H1 (cell line): Measurements from ENCODE around the gene PLXDC2. TPM values are rescaled to one million over a fixed set of nuclear protein-coding genes. Genes with fewer than 3 reads are reported as not detected.

ENCODE experiments used
- CTCF ChIA-PET: fragments of 300-600 bp; sonication (Branson Sonifier 250); formaldehyde crosslinking; loops from one replicate; lab custom pipeline; 2021; ENCODE audit not compliant: partially characterized antibody; lab: Charles Lee
- POLR2A ChIA-PET: fragments of 300-600 bp; sonication (Branson Sonifier 250); formaldehyde crosslinking; loops from one replicate; lab custom pipeline; 2021; ENCODE audit warnings: inconsistent platforms; ENCODE audit not compliant: partially characterized antibody; lab: Charles Lee
- DNase-seq, 2 experiments: peaks; one replicate each; pipeline versions ENCODE4 v3.0.0 to v3.0.0-alpha.2; 2010 to 2022; ENCODE audit warnings: low spot score in 2 of 2, low read depth in 1 of 2, mixed read lengths in 1 of 2
- FAIRE-seq: peaks from 2 replicates; lab custom pipeline; 2011; peaks lifted over from hg19 to GRCh38; lab: Jason Lieb, UNC
- H2AFZ ChIP-seq: 2 replicates; pipeline ENCODE4 v1.8.1; 2012; ENCODE audit warnings: low read length, inconsistent platforms
- H2AK5ac ChIP-seq: 2 replicates; pipeline ENCODE4 v1.6.1; 2013; ENCODE audit warnings: low read depth, low read length
- H2BK120ac ChIP-seq: replicated peaks from 2 replicates; pipeline ENCODE3; 2013; ENCODE audit warnings: low read depth, low read length, inconsistent platforms
- H2BK12ac ChIP-seq: 2 replicates; pipeline ENCODE4 v1.6.1; 2013; ENCODE audit warnings: low read depth, low read length
- H2BK15ac ChIP-seq: 2 replicates; pipeline ENCODE4 v1.6.1; 2013; ENCODE audit warnings: low read length
- H2BK20ac ChIP-seq: 2 replicates; pipeline ENCODE4 v1.6.1; 2013; ENCODE audit warnings: low read length
- H2BK5ac ChIP-seq: 2 replicates; pipeline ENCODE4 v1.6.1; 2013; ENCODE audit warnings: low read depth, low read length
- H3K14ac ChIP-seq: 2 replicates; pipeline ENCODE4 v1.6.1; 2013; ENCODE audit warnings: inconsistent platforms; ENCODE audit not compliant: insufficient read length
- H3K18ac ChIP-seq: 2 replicates; pipeline ENCODE4 v1.6.1; 2013; ENCODE audit warnings: low read length; ENCODE audit errors: extremely low read depth
- H3K23ac ChIP-seq: 2 replicates; pipeline ENCODE4 v1.6.1; 2013; ENCODE audit warnings: inconsistent platforms; ENCODE audit not compliant: insufficient read length
- H3K23me2 ChIP-seq: 2 replicates; pipeline ENCODE4 v1.6.1; 2013; ENCODE audit warnings: low read depth, low read length
- H3K27ac ChIP-seq: 2 replicates; pipeline ENCODE4 v1.6.1; 2011; ENCODE audit warnings: low read depth, low read length, inconsistent platforms
- H3K27me3 ChIP-seq, 4 experiments: replicated peaks in 1 of 4; 1 replicate in 1 of 4; 2 replicates in 3 of 4; pipeline versions ENCODE4 v1.6.1 to v1.8.1; 2011 to 2013; ENCODE audit warnings: low read length in 3 of 4, mild to moderate bottlenecking in 3 of 4, inconsistent platforms in 2 of 4, mixed read lengths in 2 of 4, moderate library complexity in 1 of 4; ENCODE audit not compliant: control insufficient read depth in 3 of 4, insufficient read depth in 3 of 4; ENCODE audit errors: extremely low read depth in 1 of 4
- H3K36me3 ChIP-seq, 4 experiments: 2 replicates each; pipeline versions ENCODE4 v1.6.1 to v1.8.1; 2011 to 2013; ENCODE audit warnings: mild to moderate bottlenecking in 4 of 4, low read length in 3 of 4, moderate library complexity in 2 of 4, control low read depth in 1 of 4, inconsistent platforms in 1 of 4; ENCODE audit not compliant: insufficient read depth in 4 of 4, control insufficient read depth in 2 of 4
- H3K4ac ChIP-seq: replicated peaks from 2 replicates; pipeline ENCODE3; 2013; ENCODE audit warnings: low read length, low read depth, mixed read lengths, inconsistent platforms; ENCODE audit not compliant: insufficient read length
- H3K4me1 ChIP-seq, 4 experiments: replicated peaks in 1 of 4; 1 replicate in 1 of 4; 2 replicates in 3 of 4; pipeline versions ENCODE4 v1.6.1 to v1.8.1; 2011 to 2013; ENCODE audit warnings: low read length in 3 of 4, inconsistent platforms in 2 of 4, mixed read lengths in 1 of 4; ENCODE audit not compliant: insufficient read depth in 4 of 4, control insufficient read depth in 3 of 4
- H3K4me2 ChIP-seq, 2 experiments: 2 replicates each; pipeline versions ENCODE4 v1.6.1 to v1.8.1; 2011 to 2013; ENCODE audit warnings: low read depth in 2 of 2, low read length in 2 of 2, control low read depth in 1 of 2, inconsistent platforms in 1 of 2, mild to moderate bottlenecking in 1 of 2; ENCODE audit not compliant: insufficient read depth in 1 of 2
- H3K4me3 ChIP-seq, 4 experiments: fragments of 200-600, 300-600 bp in 1 of 4; sonication (generic), shearing (Covaris generic), sonication (Bioruptor Twin) in 1 of 4; 2 replicates each; pipeline versions ENCODE4 v1.5.1 to v1.8.1; 2011 to 2016; ENCODE audit warnings: low read length in 4 of 4, low read depth in 3 of 4, control low read depth in 2 of 4, inconsistent platforms in 2 of 4, mild to moderate bottlenecking in 2 of 4, mixed read lengths in 1 of 4, moderate library complexity in 1 of 4; ENCODE audit not compliant: insufficient read depth in 2 of 4; ENCODE audit errors: extremely low read depth in 1 of 4
- H3K56ac ChIP-seq: replicated peaks from 2 replicates; pipeline ENCODE3; 2013; ENCODE audit warnings: low read depth, mild to moderate bottlenecking, mixed read lengths, low read length, inconsistent platforms; ENCODE audit not compliant: insufficient read length
- H3K79me1 ChIP-seq: 2 replicates; pipeline ENCODE4 v1.6.1; 2013; ENCODE audit warnings: low read depth, low read length, control low read depth
- H3K79me2 ChIP-seq, 2 experiments: 2 replicates each; pipeline versions ENCODE4 v1.6.1 to v1.8.1; 2012 to 2013; ENCODE audit warnings: low read length in 2 of 2, mild to moderate bottlenecking in 2 of 2, inconsistent platforms in 1 of 2; ENCODE audit not compliant: insufficient read depth in 2 of 2, control insufficient read depth in 1 of 2
- H3K9ac ChIP-seq, 4 experiments: replicated peaks in 1 of 4; 1 replicate in 1 of 4; 2 replicates in 3 of 4; pipeline versions ENCODE4 v1.6.1 to v1.8.1; 2011 to 2013; ENCODE audit warnings: low read depth in 3 of 4, low read length in 3 of 4, control low read depth in 2 of 4, mild to moderate bottlenecking in 2 of 4, moderate library complexity in 2 of 4, inconsistent platforms in 1 of 4; ENCODE audit errors: extremely low read depth in 1 of 4
- H3K9me3 ChIP-seq, 2 experiments: 2 replicates each; pipeline versions ENCODE4 v1.6.1 to v1.8.1; 2012 to 2013; ENCODE audit warnings: mild to moderate bottlenecking in 2 of 2, moderate library complexity in 2 of 2, control low read depth in 1 of 2, inconsistent platforms in 1 of 2, low read depth in 1 of 2, low read length in 1 of 2, mixed read lengths in 1 of 2; ENCODE audit not compliant: insufficient read depth in 2 of 2
- H4K20me1 ChIP-seq, 2 experiments: replicated peaks in 1 of 2; 2 replicates each; pipeline versions ENCODE3 to v1.8.1; 2011 to 2013; ENCODE audit warnings: inconsistent platforms in 2 of 2, low read length in 2 of 2, mild to moderate bottlenecking in 1 of 2; ENCODE audit not compliant: insufficient read depth in 2 of 2, control insufficient read depth in 1 of 2
- H4K5ac ChIP-seq: 2 replicates; pipeline ENCODE4 v1.6.1; 2013; ENCODE audit warnings: low read length, low read depth, mixed read lengths, inconsistent platforms; ENCODE audit not compliant: insufficient read length
- H4K8ac ChIP-seq: 2 replicates; pipeline ENCODE4 v1.8.0; 2013; ENCODE audit warnings: mild to moderate bottlenecking, moderate library complexity, low read length, inconsistent platforms; ENCODE audit not compliant: insufficient read depth; ENCODE audit errors: extremely low read depth
- H4K91ac ChIP-seq: replicated peaks from 2 replicates; pipeline ENCODE3; 2013; ENCODE audit warnings: low read length, mixed read lengths, inconsistent platforms; ENCODE audit not compliant: insufficient read length
- ASH2L ChIP-seq: fragments of 200-600, 300-600 bp; sonication (generic); IDR thresholded peaks from one replicate; pipeline ENCODE4 v1.7.1; 2017; ENCODE audit warnings: low read length
- BCL11A ChIP-seq, 2 experiments: IDR thresholded peaks; one replicate each; pipeline ENCODE4 v1.6.1; 2011; ENCODE audit warnings: low read depth in 2 of 2, low read length in 2 of 2, mild to moderate bottlenecking in 2 of 2
- GTF2F1 ChIP-seq: IDR thresholded peaks from 2 replicates; pipeline ENCODE4 v1.6.1; 2012; ENCODE audit warnings: low read depth, low read length, improper control_type of control experiment, borderline replicate concordance
- JUN ChIP-seq: IDR thresholded peaks from 2 replicates; pipeline ENCODE4 v1.6.1; 2011; ENCODE audit warnings: low read depth, mild to moderate bottlenecking, improper control_type of control experiment, low read length
- JUND ChIP-seq: IDR thresholded peaks from 2 replicates; pipeline ENCODE4 v1.6.1; 2011; ENCODE audit warnings: mild to moderate bottlenecking, improper control_type of control experiment, low read length
- NANOG ChIP-seq: IDR thresholded peaks from 2 replicates; pipeline ENCODE4 v1.6.1; 2011; ENCODE audit warnings: low read length, low read depth, mild to moderate bottlenecking, inconsistent platforms; ENCODE audit not compliant: insufficient read depth, poor library complexity, severe bottlenecking
- POU5F1 ChIP-seq: IDR thresholded peaks from 2 replicates; pipeline ENCODE4 v1.6.1; 2011; ENCODE audit warnings: low read depth, mild to moderate bottlenecking, low read length, moderate library complexity
- RAD21 ChIP-seq, 2 experiments: IDR thresholded peaks in 1 of 2; conservative IDR thresholded peaks in 1 of 2; 2 replicates each; pipeline ENCODE4 v1.6.1; 2011; ENCODE audit warnings: low read depth in 2 of 2, low read length in 2 of 2, improper control_type of control experiment in 1 of 2, inconsistent platforms in 1 of 2, mild to moderate bottlenecking in 1 of 2, moderate library complexity in 1 of 2
- SP1 ChIP-seq: IDR thresholded peaks from 2 replicates; pipeline ENCODE4 v1.6.1; 2011; ENCODE audit warnings: low read depth, low read length
- TAF1 ChIP-seq: IDR thresholded peaks from 2 replicates; pipeline ENCODE4 v1.6.1; 2011; ENCODE audit warnings: mild to moderate bottlenecking, low read depth, low read length
- WGBS, 2 experiments: shearing (Covaris generic) in 1 of 2; methylation state at CpG; one replicate each; pipeline versions ENCODE4 v1.1.6 to v1.1.7; 2013 to 2015; ENCODE audit warnings: low lambda C conversion rate in 2 of 2, mixed read lengths in 2 of 2, inconsistent platforms in 1 of 2, low coverage in 1 of 2, missing lambda C conversion rate in 1 of 2; ENCODE audit not compliant: insufficient replicate concordance in 2 of 2, insufficient coverage in 1 of 2, insufficient read length in 1 of 2; ENCODE audit errors: extremely low coverage in 1 of 2, missing lambda C conversion rate in 1 of 2; 5-methylcytosine and 5-hydroxymethylcytosine counted together
- polyA plus RNA-seq, 7 experiments: library from polyadenylated mRNA; depleted of rRNA in 3 of 7; stranded (reverse) in 5 of 7; unstranded in 2 of 7; fragments of >200 nt in 5 of 7; fragments of 200-250 nt in 2 of 7; gene quantifications; 1 replicate in 5 of 7; 2 replicates in 1 of 7; 4 replicates in 1 of 7; pipeline versions ENCODE4 v1.2.1 to v1.2.3, GENCODE V29; 2011 to 2013; ENCODE audit warnings: missing spikeins in 2 of 7, mixed read lengths in 2 of 7
- total RNA-seq: library from RNA; stranded (reverse); fragmentation: NEBNext Ultra II Directional; extraction: Animal tissue kit (Norgen Biotek cat#: 25700); gene quantifications from 2 replicates; pipeline ENCODE4 v1.2.1, GENCODE V29; 2021

Gene PLXDC2
- total and polyA plus RNA-seq, 2 of the 8 experiments (the other 6 are each of a cell fraction or from before 2014, with no cell fraction given): 23.0 to 40.5 TPM

DNA sequence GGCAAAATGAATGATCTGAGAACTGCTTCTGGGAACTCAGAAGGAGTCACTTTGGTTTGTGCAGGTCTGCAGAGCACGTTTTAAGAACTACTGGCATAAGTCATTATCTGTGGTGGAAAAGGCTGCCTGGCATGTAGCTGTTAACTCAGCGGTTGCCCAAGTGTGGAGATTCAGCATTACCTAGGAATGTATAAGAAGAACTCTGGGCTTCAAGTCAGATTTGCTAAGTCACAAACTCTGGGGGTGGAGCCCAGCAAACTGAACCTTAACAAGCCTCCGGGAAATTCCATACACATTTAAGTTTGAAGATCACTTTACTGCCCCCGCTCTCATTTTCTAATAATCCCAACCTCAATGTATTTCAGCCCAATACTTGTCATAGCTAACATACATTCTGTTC, 31.1 kb downstream of the PLXDC2 start:
- H3K9me3 ChIP-seq: no peaks in the 10 kb centered on the region
- H3K4ac ChIP-seq: no peak overlapping the region
- no peak overlapping the region for H2AFZ ChIP-seq
- H2BK5ac ChIP-seq: no peak overlapping the region
- no peaks in the 10 kb centered on the region for H3K27me3 ChIP-seq
- H3K4me1 ChIP-seq: peaks cover 0 to 35% (median 8%) of the 10 kb centered on the region in 4 experiments; a peak in 3 of 7 replicates
- H4K8ac ChIP-seq: no peak overlapping the region
- no peak overlapping the region for H3K4me3 ChIP-seq
- H3K56ac ChIP-seq: no peak overlapping the region
- H3K18ac ChIP-seq: no peak overlapping the region
- no peak overlapping the region for H4K91ac ChIP-seq
- TF ChIP-seq JUN: no peak
- no peak for TF ChIP-seq SP1
- TF ChIP-seq NANOG: no peak
- TF ChIP-seq POU5F1: no peak
- no peak for TF ChIP-seq JUND
- no peak for TF ChIP-seq TAF1
- no peak for TF ChIP-seq GTF2F1
- TF ChIP-seq BCL11A (IDR thresholded peaks at IDR 0.05; ENCODE audit: low read depth in 2 of 2, low read length in 2 of 2): no peak
- no peak for TF ChIP-seq RAD21 (IDR thresholded peaks at IDR 0.05 in 1 of 2, conservative IDR thresholded peaks at IDR 0.05 in 1 of 2; ENCODE audit: low read depth in 2 of 2, low read length in 2 of 2)
- no peak for TF ChIP-seq ASH2L
- H2AK5ac ChIP-seq: no peak overlapping the region
- H3K23me2 ChIP-seq: no peaks in the 10 kb centered on the region
- FAIRE-seq (no peak), DNase-seq (no peak)
- no peak overlapping the region for H3K14ac ChIP-seq
- peaks cover 6 to 92% of the 10 kb centered on the region in 2 experiments; a peak in 3 of 4 replicates for H3K79me2 ChIP-seq
- no peaks in the 10 kb centered on the region for H4K20me1 ChIP-seq
- 0 out of 2 replicates have a peak, but pooled peaks cover 2% of the 10 kb centered on the region for H3K79me1 ChIP-seq
- WGBS, 2 experiments: 85% methylated on average over 4 of the region's 4 CpGs; no CpG with 5 or more reads in 1 of the 2 experiments
- H4K5ac ChIP-seq: no peak overlapping the region
- H3K4me2 ChIP-seq: no peak overlapping the region
- H3K36me3 ChIP-seq: no peaks in the 10 kb centered on the region
- no peak overlapping the region for H3K23ac ChIP-seq
- POLR2A ChIA-PET: no interaction called here
- H3K27ac ChIP-seq: no peak overlapping the region
- no peak overlapping the region for H2BK12ac ChIP-seq
- no peak overlapping the region for H2BK120ac ChIP-seq
- no peak overlapping the region for H2BK15ac ChIP-seq
- H2BK20ac ChIP-seq: no peak overlapping the region
- no peak overlapping the region for H3K9ac ChIP-seq
- CTCF ChIA-PET: interaction anchor here (0.6 kb wide), 2 partner anchors 938 to 1156 kb away, joined by 3 read pairs; no protein-coding TSS in a partner anchor
